ENCODE data around the gene ZNF215.
"Not testable (repeated sequence)": the region's sequence is repeated elsewhere in the genome, so short reads cannot be mapped to it uniquely, and the experiment has no call there.

ZNF215 gene

DNA sequence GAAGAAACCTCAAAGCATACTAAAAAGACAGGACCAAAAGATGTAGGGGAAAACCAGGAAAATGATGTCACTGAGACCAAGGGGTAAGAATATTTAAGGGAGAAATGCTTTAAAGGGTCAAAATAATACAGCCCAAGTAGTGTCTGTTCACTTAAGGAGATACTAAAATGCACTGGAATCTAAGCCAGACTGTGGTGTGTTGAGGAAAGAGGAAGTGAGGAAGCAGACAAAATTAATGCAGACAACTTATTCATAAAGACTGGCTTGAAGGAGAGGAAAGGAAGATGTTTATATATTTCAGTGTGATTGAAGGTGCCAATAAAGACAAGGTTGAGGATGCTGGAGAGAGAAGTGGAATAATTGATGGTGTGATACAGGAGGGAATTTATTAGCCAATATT, 15.7 kb downstream of the ZNF215 start:
- no peak for DNase-seq (ENCODE audit: low read depth in 2 of 2)

DNA sequence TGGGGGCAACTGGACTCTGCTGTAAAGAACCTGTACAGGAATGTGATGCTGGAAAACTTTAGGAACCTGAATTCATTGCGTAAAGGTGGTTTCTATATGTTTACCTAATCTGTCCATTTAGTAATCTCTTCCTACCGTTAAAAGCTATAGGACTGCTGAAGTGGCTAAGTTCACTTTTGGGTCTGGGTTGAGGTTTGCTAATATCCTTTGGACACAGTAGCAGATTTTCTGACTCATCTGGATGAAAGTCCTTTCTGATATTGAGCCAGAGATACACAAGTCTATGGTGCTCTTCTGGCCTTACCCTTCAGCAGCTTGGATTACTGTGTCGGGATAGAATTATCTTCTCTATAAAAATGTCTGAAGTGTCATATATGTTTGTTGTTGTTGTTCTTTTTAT, 16.9 kb downstream of the ZNF215 start:
- DNase-seq (ENCODE audit: low read depth in 2 of 2), result no peak

DNA sequence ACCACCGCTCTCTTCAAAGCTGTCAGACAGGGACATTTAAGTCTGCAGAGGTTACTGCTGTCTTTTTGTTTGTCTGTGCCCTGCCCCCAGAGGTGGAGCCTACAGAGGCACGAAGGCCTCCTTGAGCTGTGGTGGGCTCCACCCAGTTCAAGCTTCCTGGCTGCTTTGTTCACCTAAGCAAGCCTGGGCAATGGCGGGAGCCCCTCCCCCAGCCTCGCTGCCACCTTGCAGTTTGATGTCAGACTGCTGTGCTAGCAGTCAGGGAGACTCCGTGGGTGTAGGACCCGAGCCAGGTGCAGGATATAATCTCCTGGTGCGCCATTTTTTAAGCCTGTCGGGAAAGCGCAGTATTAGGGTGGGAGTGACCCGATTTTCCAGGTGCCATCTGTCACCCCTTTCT, 28.0 kb downstream of the ZNF215 start:
- DNase-seq (ENCODE audit: low read depth in 2 of 2), result not testable (repeated sequence)

DNA sequence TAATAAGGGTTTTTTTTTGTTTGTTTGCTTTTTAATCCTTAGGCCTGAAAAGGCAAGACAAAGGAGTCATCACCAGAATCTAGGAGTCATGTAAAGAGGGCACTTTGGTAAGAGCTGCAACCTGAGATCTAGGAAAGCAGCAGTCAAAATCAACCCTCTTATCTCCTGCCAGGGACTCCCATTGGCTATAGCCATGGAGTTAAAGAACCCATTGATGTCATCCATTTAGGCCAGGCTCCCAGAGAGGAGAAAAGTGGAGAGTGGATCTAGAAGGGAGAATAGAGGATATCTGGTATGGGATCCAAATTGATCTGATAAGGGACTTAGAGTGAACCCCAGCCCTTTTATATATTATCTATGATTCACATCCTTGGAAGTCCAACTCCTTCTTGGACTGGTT, 35.9 kb downstream of the ZNF215 start:
- no peak for DNase-seq (ENCODE audit: low read depth in 2 of 2)

DNA sequence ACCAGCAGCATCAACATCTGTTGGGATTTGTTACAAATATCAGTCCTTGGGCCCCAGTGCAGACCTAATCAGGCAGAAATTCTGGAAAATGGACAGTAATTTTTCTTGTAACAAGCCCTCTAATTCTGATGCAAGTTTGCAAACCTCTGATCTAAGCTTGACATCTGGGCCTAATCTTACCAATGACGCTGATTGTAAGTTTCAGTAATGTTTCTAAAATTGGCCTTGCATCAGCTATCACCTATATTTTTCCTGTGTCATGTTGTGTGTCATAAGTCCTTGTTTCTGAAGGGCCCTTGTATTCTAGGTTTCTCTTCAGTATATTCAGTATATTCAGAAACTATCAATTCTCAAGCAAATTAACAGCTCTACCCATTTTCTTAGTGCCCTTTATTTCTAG, 36.4 kb downstream of the ZNF215 start:
- DNase-seq (ENCODE audit: low read depth in 2 of 2), result no peak

DNA sequence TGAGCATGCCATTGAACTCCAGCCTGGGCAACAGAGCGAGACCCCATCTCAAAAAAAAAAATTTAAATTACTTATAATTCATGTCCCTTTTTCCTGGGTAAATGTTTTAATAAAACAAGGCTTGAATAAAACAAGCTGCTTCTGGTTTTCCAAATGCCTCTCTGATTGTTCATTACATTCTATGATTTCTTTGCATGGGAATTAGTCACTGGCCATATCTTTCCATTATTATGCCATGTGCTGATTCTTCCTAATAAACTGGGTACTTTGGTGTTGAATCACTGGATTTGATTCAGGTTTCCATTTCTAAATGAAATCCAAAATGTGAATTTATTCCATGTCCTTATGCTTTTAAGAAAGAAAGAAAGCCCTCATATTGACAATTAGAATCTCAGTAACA, 42.6 kb downstream of the ZNF215 start:
- DNase-seq (ENCODE audit: low read depth in 2 of 2), result no peak

DNA sequence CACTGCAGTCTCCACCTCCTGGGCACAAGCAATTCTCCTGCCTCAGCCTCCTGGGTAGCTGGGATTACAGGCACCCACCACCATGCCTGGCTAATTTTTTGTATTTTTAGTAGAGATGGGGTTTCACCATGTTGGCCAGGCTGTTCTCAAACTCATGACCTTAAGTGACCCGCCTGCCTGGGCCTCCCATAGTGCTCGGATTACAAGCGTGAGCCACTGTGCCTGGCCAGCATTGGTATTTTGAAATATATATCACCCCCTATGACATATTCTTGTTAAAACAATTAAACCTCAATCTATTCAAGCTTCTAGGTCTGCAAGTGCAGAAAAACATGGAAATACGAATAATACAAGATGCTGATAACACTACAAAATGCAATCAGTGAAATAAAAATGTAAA, 43.6 kb downstream of the ZNF215 start:
- not testable (repeated sequence) for DNase-seq (ENCODE audit: low read depth in 2 of 2)

DNA sequence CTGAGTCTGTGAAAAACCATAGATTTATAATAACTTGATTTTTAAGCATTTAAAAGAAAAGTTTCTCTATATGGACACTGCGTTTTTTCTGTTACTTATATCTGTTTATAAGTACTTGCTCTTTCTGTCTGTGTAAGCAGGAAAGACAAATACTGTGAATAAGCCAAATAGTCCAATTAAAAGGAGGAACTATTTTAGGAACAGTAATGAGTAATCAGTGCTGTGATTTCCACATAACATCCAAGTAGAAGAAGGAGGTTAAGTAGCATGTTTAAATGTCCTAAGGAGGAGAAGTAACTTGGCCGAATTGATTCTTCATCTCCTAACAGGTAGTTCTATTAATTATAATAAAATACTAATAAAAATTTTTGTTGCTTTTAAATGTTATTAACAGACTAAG, 53.1 kb downstream of the ZNF215 start:
- DNase-seq (ENCODE audit: low read depth in 2 of 2), result no peak

DNA sequence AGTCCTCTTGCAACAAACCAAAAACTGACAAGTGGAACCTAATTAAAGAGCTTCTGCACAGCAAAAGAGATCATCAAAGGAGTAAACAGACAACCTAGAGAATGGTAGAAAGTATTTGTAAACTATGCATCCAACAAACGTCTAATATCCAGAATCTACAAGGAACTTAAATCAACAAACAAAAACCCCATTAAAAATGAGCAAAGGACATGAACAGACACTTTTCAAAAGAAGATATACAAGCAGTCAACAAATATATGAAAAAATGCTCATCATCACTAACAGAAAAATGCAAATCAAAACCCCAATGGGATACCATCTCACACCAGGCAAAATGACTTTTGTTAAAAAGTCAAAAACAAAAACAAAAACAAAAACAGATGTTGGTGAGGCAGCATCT, 60.3 kb downstream of the ZNF215 start:
- no peak for DNase-seq (ENCODE audit: low read depth in 2 of 2)

DNA sequence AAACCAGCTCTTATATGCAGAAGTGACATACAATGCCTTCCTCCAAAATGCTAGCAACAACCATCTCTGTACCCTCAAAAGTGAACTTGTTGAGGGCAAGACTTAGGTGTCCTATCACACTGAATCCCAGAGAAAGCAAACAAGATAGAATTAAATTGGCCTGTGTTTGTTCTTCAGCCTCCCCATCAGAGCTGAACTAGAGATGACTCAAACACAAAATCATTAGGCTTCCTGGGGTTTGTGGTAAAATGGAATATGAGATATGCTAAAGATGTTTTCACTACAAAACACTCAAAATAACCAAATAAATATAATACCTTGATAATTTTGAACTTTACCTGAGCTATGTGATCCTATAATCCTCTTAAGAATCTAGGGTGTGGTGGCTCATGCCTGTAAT, 62.3 kb downstream of the ZNF215 start:
- no peak for DNase-seq (ENCODE audit: low read depth in 2 of 2)

DNA sequence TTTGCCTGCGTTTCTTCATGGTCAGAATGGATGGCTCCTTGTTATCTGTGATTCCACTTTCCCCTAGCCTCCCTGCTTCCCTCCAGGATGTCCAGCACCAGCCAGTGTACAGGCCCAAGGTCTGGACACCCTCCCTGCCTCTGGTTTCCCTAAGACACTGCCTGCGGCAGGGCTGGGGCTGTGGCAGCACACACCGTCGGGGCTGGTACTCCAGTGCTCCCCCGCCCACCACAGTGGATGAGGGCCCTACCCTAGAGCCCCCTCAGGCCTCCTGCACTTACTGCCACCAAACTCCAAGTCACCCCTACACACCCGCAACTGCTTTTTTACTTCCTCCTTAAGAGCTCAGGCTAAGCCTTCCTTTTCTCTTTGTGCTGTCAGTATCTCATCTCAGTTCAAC, 65.0 kb downstream of the ZNF215 start:
- DNase-seq (ENCODE audit: low read depth in 2 of 2), result no peak

DNA sequence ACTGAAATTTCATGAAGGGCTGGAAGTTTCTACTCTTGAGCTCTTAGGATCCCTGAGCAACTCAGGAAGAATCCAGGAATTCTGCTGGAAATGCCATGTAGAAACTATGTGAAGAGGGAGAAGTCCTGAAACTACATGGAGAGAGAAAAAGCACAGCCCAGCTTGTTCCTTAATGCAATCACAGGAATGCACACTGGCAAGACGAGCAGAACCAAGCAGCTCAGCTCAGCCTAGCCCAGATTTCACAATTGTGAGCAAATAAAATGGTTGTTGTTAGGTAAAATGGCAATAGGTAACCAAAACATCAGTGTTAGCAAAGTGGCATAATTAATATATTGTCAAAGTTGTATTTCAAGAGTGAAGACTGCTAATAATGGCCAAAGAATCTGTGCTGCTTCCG, 65.8 kb downstream of the ZNF215 start:
- DNase-seq (ENCODE audit: low read depth in 2 of 2), result no peak

DNA sequence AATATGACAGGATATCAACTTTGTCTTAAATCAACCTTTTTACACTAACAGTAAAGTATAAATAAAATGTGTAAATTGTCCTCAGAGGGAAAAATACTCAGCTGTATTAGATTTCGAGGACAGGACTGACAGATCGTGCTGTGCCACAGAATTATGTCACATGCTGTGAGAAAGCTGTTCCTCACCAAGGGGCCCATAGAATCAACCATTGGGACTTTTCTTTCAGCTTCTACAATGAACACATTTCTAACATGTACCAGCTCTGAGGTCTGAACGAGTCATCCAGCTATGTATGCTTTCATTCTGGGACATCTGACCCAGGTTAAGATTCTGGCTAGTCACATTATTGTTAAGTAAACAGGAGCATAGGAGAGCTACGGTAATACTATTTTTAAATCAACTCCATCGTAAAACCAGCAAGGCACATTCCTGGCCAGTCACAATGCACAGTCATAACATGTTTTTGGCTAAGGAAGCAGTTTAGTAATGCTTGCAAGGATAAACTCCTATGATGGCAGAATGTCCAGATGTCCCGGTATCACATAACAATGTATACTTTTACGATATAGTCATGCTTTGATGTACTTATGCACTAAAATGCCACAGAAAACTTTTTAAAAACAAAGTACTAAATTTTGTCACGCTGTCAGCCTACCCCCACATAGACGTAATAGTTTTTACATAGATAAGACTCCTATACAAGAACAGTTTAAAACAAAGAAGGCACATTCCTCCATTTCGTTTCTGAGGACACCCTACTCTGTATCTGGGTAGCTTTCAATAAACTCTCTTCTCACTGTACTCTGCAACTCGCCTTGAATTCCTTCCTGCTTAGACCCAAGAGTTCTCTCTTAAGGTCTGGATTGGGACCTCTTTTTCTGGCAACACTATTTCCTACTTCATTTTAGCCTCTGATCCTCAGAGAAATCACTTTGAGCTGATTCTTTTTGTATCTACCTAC, 66.5 kb downstream of the ZNF215 start:
- no peak for DNase-seq (ENCODE audit: low read depth in 2 of 2)

DNA sequence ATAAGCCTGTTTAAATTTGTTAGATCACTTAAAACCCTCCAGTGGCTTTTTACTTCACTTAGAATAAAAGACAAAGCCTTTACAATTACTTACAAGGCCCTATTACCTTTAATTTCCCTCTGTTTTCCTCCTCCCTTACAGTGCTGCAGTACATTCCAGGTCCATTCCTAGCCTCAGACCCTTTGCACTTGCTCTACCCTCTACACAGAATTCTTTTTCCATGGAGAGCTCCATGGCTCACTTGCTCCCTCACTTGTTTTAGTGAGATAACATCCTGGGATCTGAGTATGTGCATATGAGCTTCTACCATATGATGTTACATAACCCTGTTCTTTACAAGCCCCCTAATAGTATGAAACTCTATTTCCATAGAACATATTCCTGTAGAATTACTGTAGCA, 69.5 kb downstream of the ZNF215 start:
- no peak for DNase-seq (ENCODE audit: low read depth in 2 of 2)

DNA sequence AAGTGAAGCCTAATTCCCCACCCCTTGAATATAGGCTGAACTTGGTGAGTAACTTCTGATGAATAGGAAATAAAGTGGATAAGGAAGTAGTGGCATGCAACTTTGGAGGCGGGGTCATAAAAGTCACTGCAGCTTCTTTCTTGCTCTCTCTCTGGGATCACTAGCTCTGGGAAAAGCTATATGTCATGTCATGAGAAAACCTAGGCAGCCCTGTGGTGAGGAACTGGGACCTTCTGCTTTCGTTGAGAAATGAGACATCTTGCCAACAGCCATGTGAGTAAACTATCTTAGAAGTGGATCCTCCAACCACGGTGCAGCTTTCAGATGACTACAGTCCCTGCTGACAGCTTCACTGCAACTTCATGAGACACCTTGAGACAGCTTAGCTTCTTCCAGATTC, 78.3 kb downstream of the ZNF215 start:
- DNase-seq (ENCODE audit: low read depth in 2 of 2), result no peak

Measured in stimulated activated CD8-positive, alpha-beta memory T cell treated with anti-CD3 and anti-CD28 coated beads, Interleukin-7, amount 100 ng/mL, for 4 hours (primary cell).